GM18511 (cell line): ENCODE results near the gene DNAJC16.

ENCODE experiments used
- ATAC-seq: cut with Tn5 transposase; IDR thresholded peaks from one replicate; pipeline ENCODE4 v1.9.1; 2021; ENCODE audit warnings: mild to moderate bottlenecking, moderate library complexity; ENCODE audit not compliant: unreplicated experiment

The DNAJC16 gene

DNA sequence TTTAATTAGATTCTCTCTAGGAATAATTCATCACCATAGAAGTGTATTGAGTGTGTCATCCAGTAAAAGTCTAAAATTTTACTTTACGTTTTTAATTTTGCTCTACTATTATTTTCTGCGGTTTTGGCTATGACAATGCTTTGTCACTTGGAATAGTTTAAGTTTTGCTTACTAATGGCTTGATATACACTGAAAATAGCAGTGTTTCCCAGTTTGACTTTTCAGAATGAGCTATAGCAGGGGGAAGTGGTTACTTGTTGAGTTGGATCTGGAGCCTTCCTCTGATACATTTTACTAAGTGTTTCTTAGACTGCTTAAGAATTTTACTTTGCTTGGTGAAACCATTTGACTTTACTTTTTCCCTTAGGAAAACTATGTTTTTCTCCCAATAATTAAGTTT lies 5.0 kb downstream of the DNAJC16 start:
- no peak for ATAC-seq

DNA sequence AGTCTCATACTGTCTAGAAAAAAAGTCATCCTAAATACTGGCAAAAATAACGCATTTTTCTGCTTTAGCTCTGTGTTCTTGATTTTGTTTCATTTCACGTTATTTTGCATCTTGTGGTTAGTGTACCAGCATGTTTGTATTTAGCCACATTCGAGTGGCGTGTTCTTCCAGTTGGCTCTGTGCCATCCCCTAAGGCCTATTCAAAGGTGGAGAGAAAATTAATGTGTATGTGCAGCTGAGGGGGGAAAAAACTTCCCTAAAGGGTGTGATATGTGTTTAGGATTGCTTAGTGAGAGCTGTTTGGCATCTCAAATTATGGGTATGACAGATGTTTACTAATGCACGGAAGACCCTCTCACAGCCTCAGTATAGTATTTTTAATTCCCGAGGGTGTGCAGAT lies 12.1 kb downstream of the DNAJC16 start:
- no peak for ATAC-seq

DNA sequence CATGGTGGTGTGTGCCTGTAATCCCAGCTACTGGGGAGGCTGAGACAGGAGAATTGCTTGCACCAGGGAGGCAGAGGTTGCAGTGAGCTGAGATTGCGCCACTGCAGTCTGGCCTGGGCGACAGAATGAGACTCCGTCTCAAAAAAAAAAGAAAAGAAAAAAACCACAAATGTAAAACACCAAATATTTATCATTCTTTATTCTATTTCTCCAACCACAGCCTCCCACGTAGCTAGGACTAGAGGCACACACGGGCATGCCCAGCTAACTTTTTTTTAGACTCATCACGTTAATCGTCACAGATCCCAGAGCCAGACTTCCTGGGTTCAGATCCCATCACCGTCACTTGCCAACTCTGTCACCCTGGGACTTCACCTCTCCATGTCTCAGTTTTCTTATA lies 13.5 kb downstream of the DNAJC16 start:
- ATAC-seq = no peak

DNA sequence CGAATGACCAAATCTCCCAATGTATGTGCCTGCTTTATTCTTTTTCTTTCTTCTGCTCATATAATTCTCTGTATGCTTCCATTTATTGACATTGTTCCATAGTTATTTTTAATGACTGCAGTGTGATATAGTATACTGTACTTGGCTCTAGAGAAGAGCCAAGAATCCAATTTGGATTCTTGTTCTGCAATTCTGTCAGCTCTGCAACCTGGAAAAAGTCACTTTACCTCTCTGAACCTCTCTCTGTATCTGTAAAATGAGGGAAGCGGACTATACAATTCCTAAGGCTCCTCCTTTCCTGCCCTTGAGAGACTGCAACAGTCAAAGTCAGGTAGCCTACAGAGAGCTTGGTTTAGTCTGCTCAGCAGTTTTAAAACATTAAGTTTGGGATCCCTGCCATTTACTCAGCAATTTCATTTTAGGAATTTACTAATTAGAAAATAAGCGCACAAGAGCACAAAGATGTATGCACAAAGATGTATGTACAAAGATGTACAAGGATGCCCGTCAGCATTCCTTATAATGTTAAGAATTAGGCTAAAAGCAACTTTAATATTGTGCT lies 14.7 kb downstream of the DNAJC16 start:
- no peak for ATAC-seq

DNA sequence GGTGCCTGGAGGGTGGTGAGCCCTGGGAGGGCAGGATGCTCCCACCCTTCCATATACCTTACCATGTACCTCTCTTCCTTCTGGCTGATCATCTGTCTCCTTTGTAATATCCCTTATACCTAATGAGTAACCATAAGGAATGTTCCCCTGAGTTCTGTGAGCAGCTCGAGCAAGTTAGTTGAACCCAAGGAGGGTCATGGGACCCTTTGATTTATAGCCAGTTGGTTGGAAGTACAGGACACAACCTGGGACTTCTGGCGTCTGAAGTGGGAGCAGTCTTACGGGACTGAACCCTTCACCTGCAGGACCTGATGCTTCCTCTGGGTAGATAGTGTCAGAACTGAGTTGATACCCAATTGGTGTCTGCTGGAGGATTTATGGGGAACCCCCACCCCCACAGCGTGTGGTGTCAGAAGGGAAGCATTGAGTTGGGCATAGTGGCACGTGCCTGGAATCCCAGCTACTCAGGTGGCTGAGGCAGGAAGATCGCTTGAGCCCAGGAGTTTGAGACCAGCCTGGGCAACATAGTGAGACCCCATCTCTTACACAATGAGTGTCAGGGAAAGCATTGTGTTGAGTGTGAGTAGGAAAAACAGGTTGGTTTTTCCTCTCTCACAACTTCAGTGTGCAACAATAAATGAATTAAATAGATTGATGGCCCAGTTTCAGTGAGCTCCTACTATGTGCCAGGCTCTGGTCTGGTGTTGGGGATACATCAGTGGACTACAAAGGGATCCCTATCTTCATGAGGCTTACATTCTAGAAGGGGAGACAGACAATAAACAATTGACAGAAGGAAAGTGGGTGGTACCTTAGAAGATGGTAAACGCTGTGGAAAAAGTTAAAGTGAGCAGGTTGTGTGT lies 16.0 kb downstream of the DNAJC16 start:
- no peak for ATAC-seq

DNA sequence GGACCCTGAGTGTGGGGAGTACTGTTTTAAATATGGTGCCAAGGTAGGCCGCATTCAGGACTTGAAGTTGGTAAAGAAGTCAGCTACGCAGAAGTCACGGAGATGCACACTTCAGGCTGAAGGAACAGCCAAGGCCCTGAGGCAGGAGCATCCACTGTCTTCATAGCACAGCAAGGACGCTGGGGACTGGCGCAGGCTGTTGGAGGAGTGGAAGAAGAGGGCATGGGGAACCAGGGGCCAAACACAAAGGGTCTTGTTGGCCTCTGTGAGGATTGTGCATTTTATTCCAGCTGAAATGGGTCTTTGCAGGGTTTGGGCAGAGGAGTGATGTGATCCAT lies 16.6 kb downstream of the DNAJC16 start:
- no peak for ATAC-seq

DNA sequence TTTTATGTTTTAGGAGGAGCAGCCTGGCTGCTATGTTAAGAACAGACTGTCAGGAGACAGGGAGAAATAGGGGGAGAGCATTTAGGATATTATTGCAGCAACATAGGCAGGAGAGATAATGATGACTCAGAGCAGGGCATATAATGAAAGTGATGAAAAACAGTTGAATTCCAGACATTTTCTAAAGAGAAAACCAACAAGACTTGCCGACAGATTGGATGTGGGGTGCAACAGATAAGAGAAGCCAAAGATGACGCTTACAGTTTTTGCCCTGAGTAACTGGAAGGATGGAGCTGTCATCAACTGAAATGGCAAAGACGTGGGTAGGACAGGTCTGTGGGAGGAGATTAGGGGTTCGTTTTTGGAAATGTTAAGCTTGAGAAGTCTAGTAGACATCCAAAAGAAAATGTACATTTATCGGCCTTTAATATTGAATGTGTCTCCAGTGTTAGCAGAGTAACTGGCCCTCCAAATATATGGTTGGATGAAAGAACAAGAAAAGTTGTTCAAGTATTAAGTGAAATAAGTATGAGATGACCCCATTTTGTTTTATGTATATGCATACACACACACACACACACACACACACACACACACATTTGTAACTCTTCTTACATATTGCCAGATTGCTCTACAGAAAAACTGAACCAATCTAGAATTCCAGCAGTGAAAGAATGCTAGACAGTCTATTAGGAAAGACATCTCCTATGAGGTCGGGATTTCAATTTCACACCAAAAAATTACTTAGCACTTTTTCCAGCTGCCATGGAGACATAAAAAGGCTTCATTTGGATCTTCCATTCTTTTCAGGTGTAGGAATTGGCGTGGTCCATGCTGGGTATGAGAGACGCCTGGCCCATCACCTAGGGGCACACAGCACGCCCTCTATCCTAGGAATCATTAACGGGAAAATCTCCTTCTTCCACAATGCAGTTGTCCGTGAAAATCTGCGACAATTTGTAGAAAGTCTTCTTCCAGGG lies 17.2 kb downstream of the DNAJC16 start:
- ATAC-seq = no peak

DNA sequence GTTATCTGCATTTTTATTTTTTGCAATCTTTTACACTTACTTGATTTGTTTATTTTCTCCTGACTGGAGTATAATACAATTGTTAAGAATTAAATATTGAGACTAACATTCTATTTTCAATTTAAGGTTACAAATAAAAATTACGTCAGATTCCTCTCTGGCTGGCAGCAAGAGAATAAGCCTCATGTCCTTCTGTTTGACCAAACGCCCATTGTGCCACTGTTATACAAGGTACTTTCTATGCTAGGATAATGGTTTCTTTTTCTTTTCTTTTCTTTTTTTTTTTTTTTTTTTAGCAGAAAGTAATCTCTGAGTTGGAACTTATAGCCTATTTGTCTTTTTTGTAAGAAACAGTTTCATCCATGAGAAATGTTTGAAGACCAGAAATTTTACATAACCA lies 20.0 kb downstream of the DNAJC16 start:
- ATAC-seq = no peak

DNA sequence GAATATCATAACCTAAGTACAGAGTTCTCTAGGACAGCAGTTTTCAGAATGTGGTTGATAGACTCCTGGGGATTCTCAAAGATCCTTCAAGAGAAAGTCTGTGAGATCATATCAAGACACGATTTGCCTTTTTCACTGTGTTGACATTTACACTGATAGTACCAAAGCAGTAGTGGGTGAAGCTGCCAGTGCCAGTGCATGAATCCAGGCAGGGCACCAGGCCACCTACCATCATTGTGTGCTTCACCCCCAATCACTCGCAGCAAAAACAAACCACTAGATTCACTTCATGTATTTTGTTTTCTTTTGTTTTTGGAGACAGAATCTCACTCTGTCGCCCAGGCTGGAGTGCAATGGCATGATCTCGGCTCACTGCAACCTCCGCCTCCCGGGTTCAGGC lies 23.9 kb downstream of the DNAJC16 start:
- no peak for ATAC-seq

DNA sequence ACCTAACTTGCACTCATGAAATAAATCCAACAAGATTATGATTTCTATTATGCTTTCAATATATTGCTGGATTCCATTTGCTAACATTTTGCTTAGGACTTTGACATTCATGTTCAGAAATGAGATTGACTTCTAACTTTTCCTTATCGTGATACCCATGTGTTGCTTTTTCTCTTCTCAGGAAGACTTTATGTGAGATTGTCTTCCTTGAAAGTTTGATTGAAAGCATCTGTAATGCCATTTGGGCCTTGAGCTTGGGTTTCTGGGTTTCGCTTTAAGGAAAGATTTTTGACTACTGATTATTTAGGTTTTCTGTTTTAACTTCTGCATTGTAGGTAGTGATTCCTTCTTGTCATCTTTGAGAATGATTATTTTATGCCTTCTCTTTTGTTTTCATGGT lies 30.4 kb downstream of the DNAJC16 start:
- no peak for ATAC-seq

DNA sequence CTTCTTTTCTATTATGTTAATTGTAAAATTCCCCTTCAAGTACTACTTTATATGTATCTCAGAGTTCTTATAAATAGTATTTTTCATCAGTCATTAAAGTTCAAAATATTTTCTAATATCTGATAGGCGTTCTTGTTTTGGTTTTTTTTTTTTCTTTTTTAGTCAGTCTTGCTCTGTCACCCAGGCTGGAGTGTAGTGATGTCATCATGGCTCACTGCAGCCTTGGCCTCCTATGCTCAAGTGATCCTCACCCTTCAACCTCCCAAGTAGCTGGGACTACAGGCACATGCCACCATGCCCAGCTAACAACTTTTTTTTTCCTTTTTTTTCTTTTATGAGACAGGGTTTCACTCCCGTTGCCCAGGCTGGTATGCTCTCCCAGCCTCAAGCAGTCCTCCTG lies 30.9 kb downstream of the DNAJC16 start:
- no peak for ATAC-seq

DNA sequence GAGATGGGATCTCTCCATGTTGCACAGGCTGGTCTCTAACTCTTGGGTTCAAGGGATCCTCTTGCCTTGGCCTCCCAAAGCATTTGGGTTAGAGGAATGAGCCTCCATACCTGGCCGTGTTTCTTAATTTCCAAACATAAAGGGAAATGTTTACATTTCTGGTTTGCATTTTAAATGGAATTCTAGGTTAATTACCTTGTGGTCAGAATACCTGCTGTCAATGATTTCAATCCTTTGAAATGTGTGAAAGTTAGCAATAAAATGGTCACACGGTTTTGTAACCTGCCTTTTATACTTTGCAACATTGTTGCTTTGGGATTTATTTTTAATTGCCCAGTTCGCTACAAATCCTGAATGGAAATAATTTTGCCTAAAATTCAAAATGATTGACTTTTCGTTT lies 31.9 kb downstream of the DNAJC16 start:
- ATAC-seq = no peak

DNA sequence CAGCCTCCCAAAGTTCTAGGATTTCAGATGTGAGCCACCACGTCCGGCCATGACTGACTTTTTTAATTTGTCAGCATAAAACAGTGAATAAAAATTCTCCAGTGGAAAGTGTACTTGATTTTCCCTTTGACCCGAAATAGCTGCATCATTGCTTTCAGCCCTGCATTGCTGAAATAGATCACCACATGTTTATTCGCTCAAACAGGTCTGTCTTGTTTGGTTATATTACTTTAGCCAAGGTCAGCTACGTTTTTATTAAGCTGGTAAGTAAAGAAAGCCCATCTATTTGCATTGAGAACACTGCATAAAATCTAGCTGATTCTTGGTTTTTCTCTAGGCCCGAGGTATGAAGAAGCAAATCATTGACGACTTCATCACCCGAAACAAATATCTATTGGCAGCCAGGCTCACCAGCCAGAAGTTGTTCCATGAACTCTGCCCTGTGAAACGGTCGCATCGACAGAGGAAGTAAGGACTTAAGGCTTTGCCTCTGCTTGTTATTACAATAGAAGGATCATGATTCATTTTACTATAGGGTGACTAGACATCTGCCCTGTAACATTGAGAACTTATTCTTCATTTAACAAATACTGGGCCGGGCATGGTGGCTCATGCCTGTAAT lies 32.7 kb downstream of the DNAJC16 start:
- ATAC-seq = no peak

DNA sequence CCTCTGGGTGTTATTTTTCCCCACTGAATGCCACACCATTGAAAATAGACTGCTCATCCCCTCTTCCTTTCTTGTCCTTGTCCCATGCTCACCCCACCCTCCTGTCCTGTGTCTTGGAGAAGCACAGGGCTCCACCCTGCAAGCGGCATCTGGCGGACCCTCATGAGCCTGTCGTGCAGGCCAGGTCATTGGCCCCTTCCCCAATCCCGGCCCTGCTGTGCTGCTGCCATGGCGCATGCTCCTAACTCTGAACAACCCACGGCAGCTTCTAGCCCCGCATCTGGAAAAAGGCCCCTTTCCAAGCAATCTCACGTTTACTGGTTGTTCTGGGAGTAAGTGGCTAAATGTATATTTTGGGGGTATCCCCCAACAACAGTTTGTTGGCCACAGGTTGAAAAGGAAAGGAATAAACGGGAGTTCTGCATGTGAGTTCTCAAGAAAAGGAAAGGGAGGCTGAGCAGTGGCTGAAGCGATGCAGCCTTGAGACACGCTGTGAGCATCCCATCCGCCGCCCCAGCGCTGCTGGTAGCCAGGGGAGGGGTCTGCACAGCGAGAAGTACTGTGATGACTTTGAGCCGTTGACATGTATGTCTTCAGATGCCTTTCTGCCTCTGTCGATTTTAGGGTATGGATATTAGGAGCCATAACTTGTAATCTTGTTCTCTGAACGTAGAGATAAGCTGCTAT lies 41.9 kb downstream of the DNAJC16 start:
- ATAC-seq = no peak

DNA sequence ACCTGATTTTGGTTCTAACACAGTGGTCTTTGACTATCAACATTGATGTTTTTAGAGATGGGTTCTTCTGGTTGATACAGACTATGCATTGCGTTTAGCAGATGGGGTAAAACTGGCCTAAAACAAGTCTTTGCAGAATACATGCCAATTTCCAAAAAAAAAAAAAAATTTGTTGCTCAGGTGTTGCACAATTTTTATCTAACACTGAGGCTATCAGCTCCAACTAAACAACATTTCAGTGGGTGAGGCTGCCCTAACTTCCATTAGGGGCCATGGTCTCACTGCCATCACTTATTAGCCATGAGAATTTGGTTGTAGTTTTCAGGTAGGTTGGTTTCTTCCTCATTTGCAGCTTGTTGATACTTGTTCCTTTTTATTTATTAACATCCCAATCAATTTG lies 44.2 kb downstream of the DNAJC16 start:
- ATAC-seq = no peak

DNA sequence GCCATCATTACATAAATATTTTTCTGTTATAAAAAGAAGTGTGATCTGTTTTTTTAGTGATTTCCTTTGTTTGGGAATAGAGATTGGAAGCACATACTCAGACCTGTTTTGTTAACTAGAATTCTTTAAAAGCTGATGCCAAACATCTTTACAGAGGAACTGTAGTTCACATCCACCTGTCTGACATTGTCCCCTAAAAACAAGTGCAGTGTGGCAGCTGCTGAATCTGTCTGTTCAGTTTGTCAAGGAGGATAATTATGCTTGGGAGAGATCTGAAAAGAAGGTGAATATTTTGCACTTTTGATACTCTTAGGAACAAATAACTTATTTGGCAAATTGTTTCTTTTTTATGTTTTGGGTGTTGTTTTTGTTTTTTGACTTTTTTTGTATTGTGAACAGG lies 44.6 kb downstream of the DNAJC16 start:
- ATAC-seq = no peak

DNA sequence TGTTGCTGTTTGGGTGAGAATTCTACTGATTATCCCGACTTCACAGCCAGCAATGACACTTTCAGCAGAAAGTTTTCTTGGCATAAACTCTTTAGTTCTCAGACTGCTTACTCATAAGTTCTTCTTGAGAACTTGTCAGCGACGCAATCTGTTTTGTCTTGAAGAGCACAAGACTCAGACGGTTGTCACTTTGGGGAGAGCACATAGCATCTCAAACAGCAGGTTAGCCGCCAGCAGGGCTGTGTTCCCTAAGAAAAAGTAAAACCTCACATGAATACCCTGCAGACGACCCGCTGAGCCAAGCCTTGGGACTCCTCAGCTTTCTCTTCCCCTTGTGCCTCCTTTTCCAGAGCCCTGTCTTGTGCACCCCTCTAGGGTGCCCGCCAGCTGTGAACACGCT lies 46.8 kb downstream of the DNAJC16 start:
- no peak for ATAC-seq

DNA sequence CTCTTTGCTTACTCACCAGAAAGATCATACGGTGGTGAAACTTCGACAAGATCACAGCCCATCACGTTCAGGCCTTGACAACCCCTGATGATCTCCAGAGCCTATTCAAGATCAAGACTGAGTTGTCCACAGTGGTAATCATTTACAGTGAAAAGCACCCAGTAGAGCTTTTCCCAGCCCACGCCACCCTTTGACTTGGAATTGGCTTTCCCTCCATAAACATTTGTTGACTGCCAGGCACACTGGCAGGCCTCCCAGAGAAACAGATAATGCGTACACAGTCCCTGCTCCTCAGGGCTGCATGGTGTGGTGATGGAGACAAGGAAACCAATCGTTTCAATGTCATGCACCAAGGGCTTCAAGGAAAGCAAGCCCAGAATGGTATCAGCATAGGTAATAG lies 48.1 kb downstream of the DNAJC16 start:
- no peak for ATAC-seq

DNA sequence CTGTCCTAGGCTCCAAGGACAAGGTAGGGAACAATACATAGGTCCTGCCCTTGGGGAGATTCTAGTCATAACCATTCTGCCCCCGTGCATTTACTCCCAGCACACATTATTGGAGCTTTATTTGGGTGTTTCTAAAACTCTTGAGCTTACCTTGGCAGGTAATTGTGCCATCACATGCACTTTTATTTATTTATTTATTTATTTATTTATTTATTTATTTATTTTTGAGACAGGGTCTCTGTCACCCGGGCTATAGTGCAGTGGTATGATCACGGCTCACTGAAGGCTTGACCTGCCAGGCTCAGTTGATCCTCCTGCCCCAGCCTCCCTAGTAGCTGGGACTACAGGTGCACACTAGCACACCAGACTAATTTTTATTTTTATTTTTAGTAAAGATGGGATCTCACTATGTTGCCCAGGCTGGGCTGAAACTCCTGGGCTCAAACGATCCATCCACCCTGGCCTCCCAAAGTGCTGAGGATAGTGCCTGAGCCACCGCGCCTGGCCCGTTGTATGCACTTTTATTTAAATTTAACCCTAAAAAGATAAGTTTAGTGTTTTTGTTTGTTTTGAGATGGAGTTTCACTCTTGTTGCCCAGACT lies 49.0 kb downstream of the DNAJC16 start:
- ATAC-seq = no peak

DNA sequence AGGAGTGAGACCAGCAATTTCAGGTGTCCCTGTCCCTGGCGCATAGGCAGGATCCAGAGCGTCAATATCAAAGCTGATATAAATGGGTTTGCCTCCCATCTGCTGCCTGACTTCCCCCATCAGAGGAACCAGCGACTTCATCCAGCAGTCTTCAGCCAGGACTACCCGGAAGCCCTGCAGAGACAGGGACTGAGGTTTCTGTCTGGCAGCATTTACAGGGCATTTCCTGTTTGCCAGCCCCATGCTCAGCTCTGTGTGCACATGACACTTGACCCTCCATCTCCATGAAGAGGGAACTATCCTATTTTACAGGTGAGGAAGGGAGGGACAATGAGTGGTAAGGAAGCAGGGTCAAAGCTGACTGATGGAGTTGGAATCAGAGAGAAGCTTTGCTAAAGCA lies 51.0 kb downstream of the DNAJC16 start:
- ATAC-seq = no peak
